Measurements from ENCODE around the gene BAIAP2.
"Not testable (repeated sequence)": the region's sequence is repeated elsewhere in the genome, so short reads cannot be mapped to it uniquely, and the experiment has no call there.

The BAIAP2 gene

GRCh38 chr17:81146208-81146607 is 111.3 kb downstream of the BAIAP2 start:
- DNase-seq, result not testable (repeated sequence)

DNA sequence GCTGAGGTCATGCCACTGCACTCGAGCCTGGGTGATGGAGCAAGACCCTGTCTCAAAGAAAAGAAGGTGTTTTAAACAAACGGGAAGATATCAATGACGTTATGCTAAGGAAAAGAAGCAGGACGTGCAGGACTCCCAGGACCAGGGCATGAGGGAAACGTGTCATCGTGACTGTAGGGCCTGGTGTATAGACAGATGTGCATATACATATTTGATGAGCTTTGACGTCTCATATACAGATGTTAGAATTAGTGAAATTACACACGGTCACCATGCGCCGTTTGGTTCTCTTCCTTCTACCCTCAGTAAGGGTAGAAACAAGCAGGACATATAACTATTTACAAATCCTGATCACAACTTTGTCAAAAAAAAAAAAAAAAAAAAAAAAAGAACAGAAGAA is 112.8 kb downstream of the BAIAP2 start:
- no peak for DNase-seq

DNA sequence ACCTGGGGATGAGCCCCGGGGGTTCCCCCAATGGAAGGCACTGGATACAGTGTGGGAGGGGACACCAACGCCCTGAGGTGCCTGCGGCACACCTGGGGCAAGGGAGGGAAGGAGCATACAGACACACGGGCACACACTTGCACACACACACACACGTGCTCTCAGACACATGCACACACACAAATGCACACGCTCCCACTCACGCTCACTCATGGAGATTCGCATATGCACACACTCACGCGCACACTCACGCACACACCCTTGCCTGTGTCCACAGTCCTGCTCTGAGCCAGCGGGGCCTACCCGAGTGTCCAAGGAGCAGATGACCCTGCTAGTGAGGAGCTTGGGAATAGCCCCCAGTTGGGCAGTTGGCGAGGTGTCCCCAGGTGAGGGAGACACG is 113.6 kb downstream of the BAIAP2 start:
- no peak for DNase-seq

DNA sequence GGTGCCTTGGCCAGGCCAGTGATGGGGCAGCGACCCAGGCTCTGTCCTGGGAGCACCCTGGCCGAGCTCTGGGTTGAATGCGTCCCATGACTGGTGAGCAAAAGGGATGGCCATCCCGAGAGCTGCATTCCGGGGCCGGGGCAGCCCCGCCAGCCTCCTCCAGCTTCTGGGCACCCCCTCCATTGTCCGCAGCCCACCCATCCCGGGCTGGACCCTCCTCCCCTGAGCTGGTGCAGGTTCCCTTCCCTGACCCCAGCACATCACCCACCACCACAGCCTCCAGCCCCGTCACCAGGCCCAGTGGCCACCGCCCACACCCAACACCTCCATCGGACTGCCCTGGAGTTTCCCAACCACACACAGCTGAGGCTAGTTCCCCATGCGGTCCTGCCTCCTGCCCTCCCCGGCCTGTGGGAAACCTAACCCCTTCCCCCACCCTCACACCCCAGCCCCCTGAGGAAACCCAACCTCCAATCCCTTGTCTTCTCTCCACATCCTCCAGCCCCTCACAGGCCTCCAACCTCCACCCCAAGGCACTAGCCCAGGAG is 114.1 kb downstream of the BAIAP2 start:
- DNase-seq, result peak; percentile 31

DNA sequence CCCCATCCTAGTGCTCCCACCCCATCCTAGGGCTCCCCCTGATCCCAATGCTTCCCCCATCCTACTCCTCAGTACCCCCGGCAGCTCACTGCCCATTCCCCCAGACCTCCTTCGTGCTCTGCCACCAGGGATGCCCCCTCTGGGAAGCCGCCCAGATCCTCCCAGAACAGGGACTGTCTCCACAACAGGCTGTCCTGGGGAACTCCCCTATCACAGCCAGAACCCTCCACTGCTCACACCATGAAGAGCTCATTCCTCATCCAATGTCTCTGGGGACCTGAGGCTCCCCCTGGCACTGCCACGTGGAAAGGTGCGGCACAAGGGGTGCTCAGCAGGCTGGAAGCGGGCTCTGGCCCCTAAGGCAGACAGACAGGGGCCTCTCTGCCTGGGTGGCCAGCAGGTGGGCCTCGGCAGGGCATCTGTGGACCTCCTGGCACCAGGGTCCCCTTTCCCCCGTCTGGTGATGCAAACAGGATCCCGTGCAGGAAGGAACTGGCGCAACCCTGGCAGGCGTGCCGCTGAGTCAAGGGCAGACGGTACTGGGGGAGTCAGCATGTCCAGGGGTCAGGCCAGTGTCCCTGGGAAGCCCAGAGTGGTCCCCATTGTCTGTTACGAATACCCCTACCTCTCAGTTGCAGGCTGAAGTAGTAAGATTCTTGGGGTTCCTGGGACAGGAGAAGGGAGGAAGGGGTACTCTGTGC is 115.6 kb downstream of the BAIAP2 start:
- DNase-seq, result peak; percentile 56

DNA sequence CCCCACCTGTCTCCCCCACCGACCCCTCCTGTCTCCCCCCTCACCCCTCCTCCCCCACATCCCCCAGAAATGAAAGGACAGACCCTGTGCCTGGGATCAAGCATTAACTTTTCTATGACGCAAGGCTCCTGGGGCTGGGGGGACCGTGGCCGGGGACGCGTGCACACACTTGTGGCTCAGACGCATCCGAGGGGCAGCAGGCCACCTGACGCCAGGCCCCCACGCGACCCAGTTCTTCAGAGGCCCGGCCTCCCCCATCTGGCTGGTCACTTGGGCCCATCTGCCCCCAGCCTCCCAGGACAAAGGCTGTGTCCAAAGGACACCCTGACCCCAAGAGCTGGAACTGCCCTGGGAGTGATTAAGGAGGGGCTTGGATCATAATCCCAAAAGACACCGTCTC is 116.3 kb downstream of the BAIAP2 start:
- no peak for DNase-seq

GRCh38 chr17:81152288-81152828 is 117.4 kb downstream of the BAIAP2 start:
- no peak for DNase-seq

- no peak for DNase-seq
Observed at GRCh38 chr17:81153340-81153803, 118.4 kb downstream of the BAIAP2 start.

- DNase-seq, result not testable (repeated sequence)
Observed at GRCh38 chr17:81154016-81154415, 119.1 kb downstream of the BAIAP2 start.

DNA sequence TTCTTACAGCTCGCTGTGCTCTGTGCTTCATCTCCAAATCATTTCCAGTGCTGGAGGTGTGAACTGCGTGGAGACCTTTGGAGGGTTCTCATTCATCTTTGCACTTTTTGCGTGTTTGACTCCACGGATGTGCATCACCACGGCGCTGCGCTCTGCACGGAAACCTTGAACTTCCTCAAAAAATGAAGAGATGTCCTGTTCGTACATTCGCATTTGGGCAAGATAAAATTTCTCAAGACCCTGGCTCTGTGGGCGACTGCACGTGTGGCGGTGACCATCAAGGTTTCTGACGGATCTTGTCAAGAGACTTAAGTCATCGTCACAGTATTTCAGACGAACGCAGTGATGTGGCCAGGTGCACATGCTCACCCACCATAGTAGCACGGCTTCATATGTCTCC is 120.0 kb downstream of the BAIAP2 start:
- DNase-seq, result no peak

GRCh38 chr17:81156866-81157805 is 122.2 kb downstream of the BAIAP2 start:
- no peak for DNase-seq

GRCh38 chr17:81157848-81158687 is 123.1 kb downstream of the BAIAP2 start:
- no peak for DNase-seq

DNA sequence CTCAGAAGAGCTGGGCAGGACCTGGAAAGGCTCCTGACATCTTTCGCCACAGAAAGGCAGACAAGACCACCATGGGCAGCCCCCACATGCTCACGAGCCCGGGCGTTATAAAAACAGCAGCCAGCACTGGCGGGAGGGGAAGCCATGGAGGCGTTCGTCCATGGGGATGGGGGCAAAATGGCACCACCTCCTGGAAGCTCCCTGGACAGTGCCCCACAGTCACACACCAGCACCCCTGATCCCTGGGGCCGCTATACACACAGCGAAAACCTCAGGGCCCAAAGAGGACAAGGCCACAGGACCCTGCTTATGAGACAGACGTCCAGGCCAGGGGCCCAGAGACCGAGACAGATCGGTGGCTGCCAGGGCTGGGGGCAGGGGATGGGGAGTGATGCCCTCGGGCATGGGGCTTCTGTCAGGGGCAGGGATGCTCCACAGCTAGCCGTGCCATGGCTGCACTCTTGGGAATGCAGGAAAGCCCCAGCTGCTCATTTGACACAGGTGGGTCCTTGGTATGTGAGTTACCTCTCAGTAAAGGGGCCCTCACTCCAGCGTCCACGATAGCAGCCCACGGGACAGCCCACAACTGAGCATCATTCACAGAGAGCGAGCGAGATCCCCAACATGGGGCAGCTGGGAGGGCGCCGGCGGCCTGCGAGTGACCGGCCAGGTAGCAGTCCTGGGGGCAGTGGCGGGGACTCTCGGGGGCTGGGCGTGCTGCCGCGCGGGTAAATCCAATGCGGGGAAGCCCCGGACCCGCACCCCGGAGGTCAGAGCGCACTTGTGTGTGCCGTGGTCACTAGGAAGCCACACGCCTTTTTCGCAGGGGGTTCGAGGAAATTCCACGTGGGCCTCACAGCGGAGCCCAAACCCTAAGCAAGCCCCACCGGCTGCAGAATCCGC is 124.0 kb downstream of the BAIAP2 start:
- DNase-seq, result no peak

DNA sequence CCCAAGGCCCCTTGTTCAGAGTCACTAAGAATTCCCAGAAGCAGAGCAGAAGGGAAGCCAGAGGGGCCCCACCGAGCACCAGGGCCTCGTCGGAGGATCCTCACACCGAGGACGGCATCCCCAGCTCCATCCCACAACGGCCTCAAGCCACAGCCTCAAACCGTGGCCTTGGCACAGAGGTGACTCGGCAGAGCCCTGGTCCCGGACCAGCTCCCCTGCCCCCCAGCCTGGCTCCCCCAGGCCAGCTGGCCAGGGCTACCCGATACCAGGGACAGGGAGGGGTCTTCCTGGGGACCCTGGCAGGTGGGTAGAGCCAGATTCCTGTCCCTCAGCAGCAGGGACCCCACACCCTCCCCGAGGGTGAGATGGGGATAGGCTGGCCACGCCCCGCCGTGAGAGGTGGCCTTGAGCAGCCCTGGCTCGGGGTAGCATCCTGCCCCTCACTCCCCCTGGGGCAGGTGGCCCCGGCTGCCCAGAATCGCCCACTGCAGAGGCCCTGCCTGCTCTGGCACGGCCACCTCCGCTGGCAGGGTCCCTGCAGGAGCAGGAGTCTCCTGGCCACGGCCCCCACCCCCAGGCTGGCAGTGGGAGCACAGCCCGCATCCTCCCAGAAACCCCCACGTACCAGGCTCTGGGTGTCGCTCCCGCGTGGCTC is 124.8 kb downstream of the BAIAP2 start:
- DNase-seq, result no peak

GRCh38 chr17:81160306-81160705 is 125.4 kb downstream of the BAIAP2 start:
- DNase-seq, result peak; percentile 11

GRCh38 chr17:81160747-81161453 is 125.9 kb downstream of the BAIAP2 start:
- peak; percentile 8 for DNase-seq

GRCh38 chr17:81161536-81161935 is 126.6 kb downstream of the BAIAP2 start:
- DNase-seq, result no peak

DNA sequence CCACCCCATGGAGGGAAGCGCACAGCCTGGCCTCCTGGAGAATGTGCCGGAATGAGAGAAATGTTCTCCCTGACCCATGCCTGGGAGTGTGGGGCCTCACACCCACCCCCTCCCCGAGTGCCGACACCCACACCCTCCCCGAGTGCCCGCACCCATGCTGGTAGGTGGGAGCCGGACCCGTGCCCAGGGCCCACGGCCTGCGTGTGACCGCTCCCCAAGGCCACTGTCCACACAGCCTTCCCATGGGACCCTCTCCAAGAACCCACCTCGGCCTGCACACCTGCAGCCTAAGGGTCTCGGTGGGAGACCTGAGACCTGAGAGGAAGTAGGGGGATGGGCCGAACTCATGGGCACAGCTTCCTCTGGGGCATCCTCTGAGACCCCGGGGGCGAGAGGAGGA is 127.0 kb downstream of the BAIAP2 start:
- no peak for DNase-seq

DNA sequence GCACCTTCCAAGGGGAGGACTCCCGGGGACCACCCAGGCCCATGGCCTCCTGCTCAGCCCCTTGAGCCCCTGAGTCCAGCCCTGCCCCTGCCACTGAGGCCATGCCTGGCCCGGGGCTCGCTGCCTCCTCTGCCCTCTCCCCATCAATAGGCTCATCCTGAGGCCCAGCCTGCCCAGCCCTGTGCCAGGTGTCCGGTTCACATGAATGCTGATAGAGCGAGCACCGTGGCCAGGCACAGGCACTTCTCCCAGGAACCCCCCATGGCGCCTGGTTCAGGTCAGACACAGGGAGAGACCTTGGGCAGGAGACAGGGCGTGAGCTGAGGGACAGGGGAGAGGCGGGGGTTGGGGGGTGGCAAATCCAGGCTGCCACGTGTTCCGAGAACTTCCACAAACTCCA is 127.5 kb downstream of the BAIAP2 start:
- no peak for DNase-seq

- no peak for DNase-seq
Observed at GRCh38 chr17:81163051-81163695, 128.2 kb downstream of the BAIAP2 start.
